ENCODE data around the gene DCC. TPM values are rescaled to one million over a fixed set of nuclear protein-coding genes. Genes with fewer than 3 reads are reported as not detected.
A peak's percentile ranks its signal among the peaks of the same experiment; 100 is the strongest.

Gene DCC
- total RNA-seq, 1 experiment from 2014 or later = not detected

- no peak for ATAC-seq
- BruUV-seq (replicated peaks) = no TSS peak
- no peaks in the 10 kb centered on the region for H3K4me1 ChIP-seq (ENCODE audit: control insufficient read depth in 1 of 2, insufficient read depth in 2 of 2, low read length in 2 of 2)
- H4K20me1 ChIP-seq (ENCODE audit: insufficient read depth) = no peaks in the 10 kb centered on the region
- H3K27ac ChIP-seq (ENCODE audit: low read depth, low read length) = no peak overlapping the region
- ChIA-PET RAD21 (ENCODE audit: low non-redundant PET in 1 of 2, low total read pairs in 2 of 2, uncharacterized antibody in 2 of 2, unreplicated experiment in 2 of 2) (no interaction called here), CTCF (no interaction called here), POLR2A (no interaction called here)
- no peaks in the 10 kb centered on the region for H3K79me2 ChIP-seq (ENCODE audit: insufficient read depth, low read length)
- H3K4me2 ChIP-seq (ENCODE audit: low read length) = no peak overlapping the region
- no peaks in the 10 kb centered on the region for H3K27me3 ChIP-seq (ENCODE audit: insufficient read depth, low read length)
- no peak overlapping the region for H3K4me3 ChIP-seq (replicated peaks in 1 of 2; ENCODE audit: low read depth in 1 of 2, low read length in 2 of 2)
- no peak overlapping the region for H2AFZ ChIP-seq (ENCODE audit: low read depth, low read length, poor library complexity, severe bottlenecking)
- H3K36me3 ChIP-seq (ENCODE audit: control insufficient read depth in 1 of 2, insufficient read depth in 2 of 2, low read length in 2 of 2) = no peaks in the 10 kb centered on the region
- TF ChIP-seq SRF (IDR thresholded peaks at IDR 0.05; ENCODE audit: low read depth) (no peak), RAD21 (IDR thresholded peaks at IDR 0.05; ENCODE audit: low read depth) (peak; percentile 30; the same call in 1 of the 2 replicates)
- TF ChIP-seq, protein P1, sequence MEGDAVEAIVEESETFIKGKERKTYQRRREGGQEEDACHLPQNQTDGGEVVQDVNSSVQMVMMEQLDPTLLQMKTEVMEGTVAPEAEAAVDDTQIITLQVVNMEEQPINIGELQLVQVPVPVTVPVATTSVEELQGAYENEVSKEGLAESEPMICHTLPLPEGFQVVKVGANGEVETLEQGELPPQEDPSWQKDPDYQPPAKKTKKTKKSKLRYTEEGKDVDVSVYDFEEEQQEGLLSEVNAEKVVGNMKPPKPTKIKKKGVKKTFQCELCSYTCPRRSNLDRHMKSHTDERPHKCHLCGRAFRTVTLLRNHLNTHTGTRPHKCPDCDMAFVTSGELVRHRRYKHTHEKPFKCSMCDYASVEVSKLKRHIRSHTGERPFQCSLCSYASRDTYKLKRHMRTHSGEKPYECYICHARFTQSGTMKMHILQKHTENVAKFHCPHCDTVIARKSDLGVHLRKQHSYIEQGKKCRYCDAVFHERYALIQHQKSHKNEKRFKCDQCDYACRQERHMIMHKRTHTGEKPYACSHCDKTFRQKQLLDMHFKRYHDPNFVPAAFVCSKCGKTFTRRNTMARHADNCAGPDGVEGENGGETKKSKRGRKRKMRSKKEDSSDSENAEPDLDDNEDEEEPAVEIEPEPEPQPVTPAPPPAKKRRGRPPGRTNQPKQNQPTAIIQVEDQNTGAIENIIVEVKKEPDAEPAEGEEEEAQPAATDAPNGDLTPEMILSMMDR (IDR thresholded peaks at IDR 0.05 in 2 of 3, conservative IDR thresholded peaks at IDR 0.05 in 1 of 3; ENCODE audit: borderline replicate concordance in 1 of 3, insufficient read depth in 1 of 3, low read depth in 2 of 3, low read length in 2 of 3) = peak; percentile 11 to 48 (median 46); a peak in 4 of 6 replicates
- H3K9ac ChIP-seq (ENCODE audit: low read length) = no peak overlapping the region
- intact Hi-C loops (cut with micrococcal nuclease) = loop anchor here (1.0 kb wide), 1 partner anchor 551 kb away; no protein-coding TSS in a partner anchor
- H3K9me3 ChIP-seq (ENCODE audit: control insufficient read depth in 1 of 2, insufficient read depth in 1 of 2, low read depth in 1 of 2, low read length in 2 of 2) = peaks cover 4 to 11% of the 10 kb centered on the region in 2 experiments; a peak in 2 of 4 replicates
- no peaks in the 10 kb centered on the region for H3K9me2 ChIP-seq (ENCODE audit: insufficient read depth)
- no peak for DNase-seq (ENCODE audit: low read depth, low spot score)
Observed at GRCh38 chr18:53567929-53568574, 1228.1 kb downstream of the DCC start.

Small RNA genes lying within 50 kb of the gene (microRNA-seq; reads per million reads assigned to microRNA genes)
- not detected for gene MIR4528 (ENCODE audit: borderline number of aligned reads)

All from HCT116 (cell line).